GM21528 (cell line): ENCODE results near the gene ZBTB16.
"Not testable (repeated sequence)": the region's sequence is repeated elsewhere in the genome, so short reads cannot be mapped to it uniquely, and the experiment has no call there.

ENCODE experiments used
- ATAC-seq: cut with Tn5 transposase; IDR thresholded peaks from one replicate; pipeline ENCODE4 v1.9.1; 2021; ENCODE audit warnings: mild to moderate bottlenecking, moderate library complexity; ENCODE audit not compliant: unreplicated experiment, low FRiP score

ZBTB16 gene

GRCh38 chr11:114042234-114042633 lies 17.3 kb upstream of the ZBTB16 start:
- ATAC-seq: no peak

GRCh38 chr11:114044042-114044871 lies 15.3 kb upstream of the ZBTB16 start:
- ATAC-seq: no peak

- no peak for ATAC-seq
These were observed 12.2 kb upstream of the ZBTB16 start for GRCh38 chr11:114047327-114047726.

GRCh38 chr11:114049050-114049449 lies 10.5 kb upstream of the ZBTB16 start:
- ATAC-seq: no peak

- ATAC-seq: not testable (repeated sequence)
These were observed 9.7 kb upstream of the ZBTB16 start for GRCh38 chr11:114049766-114050165.

GRCh38 chr11:114050258-114050927 lies 9.1 kb upstream of the ZBTB16 start:
- no peak for ATAC-seq

- ATAC-seq: no peak
These were observed 8.0 kb upstream of the ZBTB16 start for GRCh38 chr11:114051558-114051957.

GRCh38 chr11:114052160-114052559 lies 7.4 kb upstream of the ZBTB16 start:
- ATAC-seq: no peak

GRCh38 chr11:114053406-114053805 lies 6.1 kb upstream of the ZBTB16 start:
- ATAC-seq: no peak

GRCh38 chr11:114054806-114055205 lies 4.7 kb upstream of the ZBTB16 start:
- no peak for ATAC-seq

GRCh38 chr11:114056409-114056808 lies 3.1 kb upstream of the ZBTB16 start:
- ATAC-seq: no peak

- ATAC-seq: no peak
These were observed 2.4 kb upstream of the ZBTB16 start for GRCh38 chr11:114057147-114057546.

- no peak for ATAC-seq
These were observed 1.9 kb upstream of the ZBTB16 start for GRCh38 chr11:114057605-114058004.

- no peak for ATAC-seq
These were observed 1.3 kb upstream of the ZBTB16 start for GRCh38 chr11:114058026-114058706.

- no peak for ATAC-seq
These were observed 637 bp upstream of the ZBTB16 start for GRCh38 chr11:114058871-114059277.

- no peak for ATAC-seq
These were observed 477 bp downstream of the ZBTB16 start for GRCh38 chr11:114059984-114060391.

- ATAC-seq: no peak
These were observed 1.0 kb downstream of the ZBTB16 start for GRCh38 chr11:114060392-114061047.

- no peak for ATAC-seq
These were observed 1.7 kb downstream of the ZBTB16 start for GRCh38 chr11:114061048-114061680.

GRCh38 chr11:114061681-114062049 lies 2.2 kb downstream of the ZBTB16 start:
- ATAC-seq: no peak

- no peak for ATAC-seq
These were observed 2.8 kb downstream of the ZBTB16 start for GRCh38 chr11:114062272-114062671.
